ENCODE results near the gene OSGEPL1. TPM values are rescaled to one million over a fixed set of nuclear protein-coding genes. Genes with fewer than 3 reads are reported as not detected.
"Not testable (repeated sequence)": the region's sequence is repeated elsewhere in the genome, so short reads cannot be mapped to it uniquely, and the experiment has no call there.

Gene OSGEPL1
- total RNA-seq, 1 donor from 2014 or later: not detected

DNA sequence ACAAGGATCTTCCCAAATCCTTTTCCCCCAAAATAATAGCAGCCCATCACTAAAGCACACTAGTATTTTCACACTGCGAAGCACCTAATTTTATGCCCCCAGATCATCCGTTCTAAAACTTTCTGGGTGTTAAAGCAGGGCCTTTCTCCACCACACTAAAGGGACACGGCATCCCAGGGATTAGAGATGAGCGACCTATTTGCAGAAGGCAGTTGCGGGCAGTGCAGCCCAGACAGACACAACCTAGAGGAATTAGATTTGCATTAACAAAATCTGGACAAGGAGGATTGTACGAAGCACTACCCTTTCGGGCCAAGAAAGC lies 402 bp downstream of the OSGEPL1 start:
- no peak for TF ChIP-seq CTCF (IDR thresholded peaks at IDR 0.05)
- no peaks in the 10 kb centered on the region for H3K27me3 ChIP-seq
- no peak for DNase-seq (ENCODE audit: low spot score in 2 of 2)
- intact Hi-C loops (cut with DNase I): loop anchor here (1.0 to 5.0 kb wide), 2 partner anchors 22 to 90 kb away; partner anchors contain the start of genes ANKAR, ORMDL1 and PMS1
- no peaks in the 10 kb centered on the region for H3K9me3 ChIP-seq
- peaks cover 6 to 13% of the 10 kb centered on the region in 2 donors for H3K4me1 ChIP-seq
- peak overlapping the region; percentile 77 to 79 for H3K27ac ChIP-seq
- peak overlapping the region; percentile 71 to 96 for H3K4me3 ChIP-seq
- peaks cover 4 to 8% of the 10 kb centered on the region in 2 donors for H3K36me3 ChIP-seq

GRCh38 chr2:189760154-189760553 lies 2.4 kb downstream of the OSGEPL1 start:
- not testable (repeated sequence) for H3K27me3 ChIP-seq; DNase-seq (ENCODE audit: low spot score in 2 of 2); H3K4me3 ChIP-seq; H3K9me3 ChIP-seq; H3K36me3 ChIP-seq; H3K27ac ChIP-seq
- intact Hi-C loops (cut with DNase I): loop anchor here (5.0 kb wide), 1 partner anchor 88 kb away; the partner anchor contains the start of gene ANKAR
- H3K4me1 ChIP-seq: peaks cover 6 to 13% of the 10 kb centered on the region in 2 donors

DNA sequence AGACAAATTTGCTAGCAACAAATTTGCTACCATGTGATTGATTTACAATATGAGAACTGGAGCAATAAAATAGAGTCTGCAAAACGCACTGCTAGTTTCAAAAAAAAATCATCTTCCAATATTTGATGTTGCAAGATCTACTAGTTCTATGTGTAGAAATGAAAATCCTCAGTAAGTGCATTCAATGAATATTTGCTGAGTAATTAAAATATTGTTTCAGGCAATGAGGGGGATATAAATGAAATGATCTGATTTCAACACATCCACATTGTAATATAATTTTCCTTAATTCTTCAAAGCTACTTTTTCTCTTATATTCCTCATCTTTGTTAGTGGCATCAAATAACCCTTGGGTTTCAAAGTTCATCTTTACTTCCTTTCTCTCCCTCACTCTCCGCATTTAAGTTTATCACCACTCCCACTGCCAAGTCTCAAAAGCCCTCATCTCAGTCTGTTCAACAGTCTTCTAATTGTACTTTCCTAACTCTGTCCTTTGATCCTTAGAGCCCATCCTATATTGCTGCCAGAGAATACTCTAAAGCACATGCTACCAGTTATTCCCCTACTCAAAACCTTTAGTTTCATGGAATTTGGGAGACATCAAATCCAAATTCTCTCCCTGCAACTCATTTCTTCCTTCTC lies 6.2 kb downstream of the OSGEPL1 start:
- intact Hi-C loops (cut with DNase I): no loop called here
- no peak for DNase-seq (ENCODE audit: low spot score in 2 of 2)
- no peaks in the 10 kb centered on the region for H3K9me3 ChIP-seq
- no peak overlapping the region for H3K4me3 ChIP-seq
- no peak for TF ChIP-seq CTCF (IDR thresholded peaks at IDR 0.05)
- H3K27ac ChIP-seq: no peak overlapping the region
- H3K27me3 ChIP-seq: no peaks in the 10 kb centered on the region
- no peaks in the 10 kb centered on the region for H3K4me1 ChIP-seq
- H3K36me3 ChIP-seq: peaks cover 7 to 15% of the 10 kb centered on the region in 2 donors

GRCh38 chr2:189751080-189751658 lies 11.4 kb downstream of the OSGEPL1 start:
- no peaks in the 10 kb centered on the region for H3K27me3 ChIP-seq
- intact Hi-C loops (cut with DNase I): no loop called here
- no peaks in the 10 kb centered on the region for H3K9me3 ChIP-seq
- peaks cover 15 to 31% of the 10 kb centered on the region in 2 donors for H3K36me3 ChIP-seq
- no peaks in the 10 kb centered on the region for H3K4me1 ChIP-seq
- no peak overlapping the region for H3K27ac ChIP-seq
- no peak for DNase-seq (ENCODE audit: low spot score in 2 of 2)
- TF ChIP-seq CTCF (IDR thresholded peaks at IDR 0.05): peak; percentile 31 to 53 (median 32)
- H3K4me3 ChIP-seq: no peak overlapping the region

GRCh38 chr2:189729430-189729829 lies 33.2 kb downstream of the OSGEPL1 start:
- H3K4me1 ChIP-seq: no peaks in the 10 kb centered on the region
- H3K27me3 ChIP-seq: no peaks in the 10 kb centered on the region
- intact Hi-C loops (cut with DNase I): no loop called here
- no peak overlapping the region for H3K27ac ChIP-seq
- TF ChIP-seq CTCF (IDR thresholded peaks at IDR 0.05): no peak
- no peak for DNase-seq (ENCODE audit: low spot score in 2 of 2)
- H3K36me3 ChIP-seq: peaks cover 0 to 5% of the 10 kb centered on the region in 2 donors
- no peaks in the 10 kb centered on the region for H3K9me3 ChIP-seq
- H3K4me3 ChIP-seq: no peak overlapping the region

GRCh38 chr2:189726849-189727248 lies 35.7 kb downstream of the OSGEPL1 start:
- TF ChIP-seq CTCF (IDR thresholded peaks at IDR 0.05): no peak
- Histone ChIP-seq H3K36me3 (no peaks in the 10 kb centered on the region), H3K9me3 (no peaks in the 10 kb centered on the region), H3K4me1 (no peaks in the 10 kb centered on the region), H3K27ac (no peak overlapping the region), H3K27me3 (no peaks in the 10 kb centered on the region), H3K4me3 (no peak overlapping the region)
- DNase-seq (ENCODE audit: low spot score in 2 of 2): no peak
- intact Hi-C loops (cut with DNase I): no loop called here
